Uterus (tissue), 4 donors: Measurements from ENCODE around the gene KRT72. TPM values are rescaled to one million over a fixed set of nuclear protein-coding genes. Genes with fewer than 3 reads are reported as not detected.

Experiments used
- DNase-seq, 2 donors: peaks; one replicate each; pipeline ENCODE4 v3.0.0-alpha.2; 2019 to 2020
- H3K27ac ChIP-seq, 2 donors: fragments of 200-600 bp; sonication (generic); 1 replicate in 1 of 2; 2 replicates in 1 of 2; pipeline ENCODE4 v1.5.1; 2016 to 2018
- H3K27me3 ChIP-seq, 2 donors: fragments of 200-600 bp; sonication (generic); one replicate each; pipeline ENCODE4 v1.5.1; 2018 to 2019; ENCODE audit warnings: control low read depth in 1 of 2
- H3K36me3 ChIP-seq, 2 donors: fragments of 200-600 bp; sonication (generic); one replicate each; pipeline ENCODE4 v1.5.1; 2019; ENCODE audit warnings: control low read depth in 1 of 2
- H3K4me1 ChIP-seq, 2 donors: fragments of 200-600 bp; sonication (generic); one replicate each; pipeline ENCODE4 v1.5.1; 2018 to 2019; ENCODE audit warnings: control low read depth in 1 of 2
- H3K4me3 ChIP-seq, 2 donors: fragments of 200-600 bp; sonication (generic); 1 replicate in 1 of 2; 2 replicates in 1 of 2; pipeline ENCODE4 v1.5.1; 2018 to 2019; ENCODE audit warnings: mild to moderate bottlenecking in 1 of 2
- H3K9me3 ChIP-seq, 2 donors: fragments of 200-600 bp; sonication (generic); one replicate each; pipeline ENCODE4 v1.5.1; 2019; ENCODE audit warnings: control low read depth in 1 of 2
- CTCF ChIP-seq, 4 experiments: fragments of 200-600 bp in 2 of 4; fragments of 450-650 bp in 2 of 4; sonication (generic) in 2 of 4; IDR thresholded peaks; one replicate each; pipeline ENCODE4 v1.5.1; 2016 to 2019; ENCODE audit warnings: antibody characterized with exemption in 4 of 4, mild to moderate bottlenecking in 2 of 4, moderate library complexity in 1 of 4
- POLR2A ChIP-seq, 2 donors: fragments of 450-650 bp; IDR thresholded peaks; one replicate each; pipeline ENCODE4 v1.6.1; 2016; ENCODE audit warnings: antibody characterized with exemption in 2 of 2, mild to moderate bottlenecking in 1 of 2, moderate library complexity in 1 of 2
- intact Hi-C: fragments of 100-400 bp; cut with DNase I; formaldehyde crosslinking; loops from one replicate; pipeline ENCODE4 v1.15.1; 2023; ENCODE audit warnings: low total_unique reads
- total RNA-seq, 4 donors: library from RNA; depleted of rRNA in 3 of 4; stranded (reverse); fragments of >200 nt in 3 of 4; gene quantifications; one replicate each; pipeline versions ENCODE4 v1.1.0 to v1.2.4, GENCODE V29; 2014 to 2023
- donor health status: DM: yes; HTN: yes; CAD: no.

The KRT72 gene
- total RNA-seq, 4 donors from 2014 or later, result 0.51 TPM; not detected in 3

GRCh38 chr12:52559979-52560378, 41.3 kb downstream of the KRT72 start:
- intact Hi-C loops, result no loop called here
- H3K27ac ChIP-seq, result no peak overlapping the region

GRCh38 chr12:52558781-52559445, 42.4 kb downstream of the KRT72 start:
- no peak for DNase-seq
- Histone ChIP-seq H3K4me1 (no peaks in the 10 kb centered on the region), H3K27me3 (no peaks in the 10 kb centered on the region), H3K4me3 (no peak overlapping the region), H3K9me3 (no peaks in the 10 kb centered on the region), H3K36me3 (no peaks in the 10 kb centered on the region), H3K27ac (no peak overlapping the region)
- TF ChIP-seq CTCF (IDR thresholded peaks at IDR 0.05), result no peak
- no peak for TF ChIP-seq POLR2A (IDR thresholded peaks at IDR 0.05)
- intact Hi-C loops, result no loop called here

More at GRCh38 chr12:52559979-52560378, 41.3 kb downstream of the KRT72 start:
- no peaks in the 10 kb centered on the region for H3K36me3 ChIP-seq
- no peaks in the 10 kb centered on the region for H3K27me3 ChIP-seq
- no peak for DNase-seq
- H3K4me3 ChIP-seq, result no peak overlapping the region
- TF ChIP-seq CTCF (IDR thresholded peaks at IDR 0.05) (no peak), POLR2A (IDR thresholded peaks at IDR 0.05) (no peak)
- no peaks in the 10 kb centered on the region for H3K9me3 ChIP-seq
- no peaks in the 10 kb centered on the region for H3K4me1 ChIP-seq

GRCh38 chr12:52557476-52557875, 43.8 kb downstream of the KRT72 start:
- H3K4me1 ChIP-seq, result no peaks in the 10 kb centered on the region
- no peak overlapping the region for H3K4me3 ChIP-seq
- DNase-seq, result no peak
- no peaks in the 10 kb centered on the region for H3K36me3 ChIP-seq
- no peak for TF ChIP-seq POLR2A (IDR thresholded peaks at IDR 0.05)
- no peak for TF ChIP-seq CTCF (IDR thresholded peaks at IDR 0.05)
- H3K27me3 ChIP-seq, result no peaks in the 10 kb centered on the region
- H3K27ac ChIP-seq, result no peak overlapping the region
- no peaks in the 10 kb centered on the region for H3K9me3 ChIP-seq
- intact Hi-C loops, result no loop called here

- Histone ChIP-seq H3K9me3 (no peaks in the 10 kb centered on the region), H3K27me3 (no peaks in the 10 kb centered on the region), H3K36me3 (no peaks in the 10 kb centered on the region), H3K4me1 (no peaks in the 10 kb centered on the region), H3K27ac (no peak overlapping the region), H3K4me3 (no peak overlapping the region)
- TF ChIP-seq CTCF (IDR thresholded peaks at IDR 0.05), result no peak
- TF ChIP-seq POLR2A (IDR thresholded peaks at IDR 0.05), result no peak
- no peak for DNase-seq
- intact Hi-C loops, result no loop called here
These were observed 45.7 kb downstream of the KRT72 start for GRCh38 chr12:52555577-52555976.

GRCh38 chr12:52552681-52553195, 48.5 kb downstream of the KRT72 start, which contains the start of gene KRT71:
KRT71 (minus strand) TSS chr12:52553145; CDS start chr12:52553077, 68 bp downstream.
- TF ChIP-seq CTCF (IDR thresholded peaks at IDR 0.05), result no peak
- TF ChIP-seq POLR2A (IDR thresholded peaks at IDR 0.05), result no peak
- no peaks in the 10 kb centered on the region for H3K36me3 ChIP-seq
- no peak within 1 kb of the TSS for H3K27ac ChIP-seq
- DNase-seq, result no peak
- intact Hi-C loops, result no loop called here
- H3K4me3 ChIP-seq, result no peak within 1 kb of the TSS
- H3K4me1 ChIP-seq, result no peaks in the 10 kb centered on the region
- no peaks in the 10 kb centered on the region for H3K27me3 ChIP-seq
- no peaks in the 10 kb centered on the region for H3K9me3 ChIP-seq
